DND-41 (cell line): Measurements from ENCODE around the gene IGSF21.

Source experiments
- EZH2 ChIP-seq: IDR thresholded peaks from 3 replicates; pipeline ENCODE4 v1.6.1; 2012; ENCODE audit warnings: borderline replicate concordance, low read depth, mild to moderate bottlenecking, moderate library complexity, low read length, inconsistent platforms; ENCODE audit not compliant: severe bottlenecking
- TF ChIP-seq, protein P1 (sequence below): IDR thresholded peaks from 2 replicates; pipeline ENCODE4 v1.5.1; 2012; ENCODE audit warnings: borderline replicate concordance, low read length, moderate library complexity, mild to moderate bottlenecking; ENCODE audit not compliant: poor library complexity, severe bottlenecking; ENCODE audit errors: extremely low read depth

DNA sequence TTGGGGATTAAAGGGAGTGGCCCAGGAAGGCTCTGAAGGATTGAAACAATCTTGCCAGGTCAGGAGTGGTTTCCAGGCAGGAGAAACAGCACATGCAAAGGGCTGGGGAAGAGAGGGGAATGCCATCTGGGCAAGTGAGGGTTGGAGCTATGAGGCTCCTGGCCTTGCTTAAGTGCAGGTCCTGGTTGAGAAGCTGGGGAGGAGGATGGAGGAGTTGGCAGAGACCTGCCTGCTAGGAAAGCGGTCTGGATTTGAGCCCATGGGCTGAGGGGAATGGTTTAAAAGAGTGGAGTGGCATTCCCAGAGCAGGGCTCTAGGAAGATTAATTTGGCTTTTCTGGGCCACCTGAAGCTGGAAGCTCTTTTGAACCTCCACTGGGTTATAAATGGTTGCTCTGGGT, 9.2 kb downstream of the IGSF21 start:
- TF ChIP-seq EZH2 = no peak
- TF ChIP-seq, protein P1, sequence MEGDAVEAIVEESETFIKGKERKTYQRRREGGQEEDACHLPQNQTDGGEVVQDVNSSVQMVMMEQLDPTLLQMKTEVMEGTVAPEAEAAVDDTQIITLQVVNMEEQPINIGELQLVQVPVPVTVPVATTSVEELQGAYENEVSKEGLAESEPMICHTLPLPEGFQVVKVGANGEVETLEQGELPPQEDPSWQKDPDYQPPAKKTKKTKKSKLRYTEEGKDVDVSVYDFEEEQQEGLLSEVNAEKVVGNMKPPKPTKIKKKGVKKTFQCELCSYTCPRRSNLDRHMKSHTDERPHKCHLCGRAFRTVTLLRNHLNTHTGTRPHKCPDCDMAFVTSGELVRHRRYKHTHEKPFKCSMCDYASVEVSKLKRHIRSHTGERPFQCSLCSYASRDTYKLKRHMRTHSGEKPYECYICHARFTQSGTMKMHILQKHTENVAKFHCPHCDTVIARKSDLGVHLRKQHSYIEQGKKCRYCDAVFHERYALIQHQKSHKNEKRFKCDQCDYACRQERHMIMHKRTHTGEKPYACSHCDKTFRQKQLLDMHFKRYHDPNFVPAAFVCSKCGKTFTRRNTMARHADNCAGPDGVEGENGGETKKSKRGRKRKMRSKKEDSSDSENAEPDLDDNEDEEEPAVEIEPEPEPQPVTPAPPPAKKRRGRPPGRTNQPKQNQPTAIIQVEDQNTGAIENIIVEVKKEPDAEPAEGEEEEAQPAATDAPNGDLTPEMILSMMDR = no peak
